SIG-M5 treated with dmso at 0.1 percent for 504 hours (cell line): ENCODE data around the gene OR52W1.
A peak's percentile ranks its signal among the peaks of the same experiment; 100 is the strongest.

Experiments
- DNase-seq: peaks from one replicate; lab custom pipeline; 2025; ENCODE audit not compliant: unreplicated experiment; lab: John Stamatoyannopoulos, UW

The OR52W1 gene

GRCh38 chr11:6199174-6199810 lies at the start of gene OR52W1:
OR52W1 (plus strand) TSS chr11:6199224; CDS start chr11:6199224, 0 bp downstream.
- DNase-seq = no peak

- no peak for DNase-seq
These were observed 47.9 kb upstream of the OR52W1 start for GRCh38 chr11:6151117-6151516.

- DNase-seq = no peak
These were observed 46.9 kb upstream of the OR52W1 start for GRCh38 chr11:6152126-6152525.

GRCh38 chr11:6156628-6157359 lies 42.2 kb upstream of the OR52W1 start:
- DNase-seq = peak; percentile 28

- no peak for DNase-seq
These were observed 28.8 kb upstream of the OR52W1 start, which contains the start of gene OR52B2 for GRCh38 chr11:6170226-6170625. OR52B2 (minus strand) TSS chr11:6170326; CDS start chr11:6170326, 0 bp downstream.

- no peak for DNase-seq
These were observed 23.6 kb upstream of the OR52W1 start for GRCh38 chr11:6175440-6175839.

- DNase-seq = peak; percentile 28
These were observed 7.3 kb upstream of the OR52W1 start for GRCh38 chr11:6191742-6192141.

GRCh38 chr11:6194065-6194581 lies 4.9 kb upstream of the OR52W1 start:
- peak; percentile 8 for DNase-seq

- peak; percentile 7 for DNase-seq
These were observed 2.6 kb upstream of the OR52W1 start for GRCh38 chr11:6196396-6196795.

GRCh38 chr11:6197466-6198200 lies 1.4 kb upstream of the OR52W1 start:
- no peak for DNase-seq

- peak; percentile 97 for DNase-seq
These were observed 2.0 kb downstream of the OR52W1 start for GRCh38 chr11:6200975-6201374.

GRCh38 chr11:6201481-6201880 lies 2.5 kb downstream of the OR52W1 start:
- peak; percentile 77 for DNase-seq

- DNase-seq = no peak
These were observed 3.0 kb downstream of the OR52W1 start for GRCh38 chr11:6202041-6202440.

GRCh38 chr11:6203327-6203726 lies 4.3 kb downstream of the OR52W1 start:
- DNase-seq = no peak

GRCh38 chr11:6204706-6205105 lies 5.7 kb downstream of the OR52W1 start:
- peak; percentile 88 for DNase-seq

- no peak for DNase-seq
These were observed 6.3 kb downstream of the OR52W1 start, which contains the start of gene C11orf42 for GRCh38 chr11:6205366-6205765. C11orf42 (plus strand) TSS chr11:6205557; CDS start chr11:6205616, 59 bp downstream.

GRCh38 chr11:6206456-6207180 lies 7.6 kb downstream of the OR52W1 start:
- no peak for DNase-seq

- no peak for DNase-seq
These were observed 10.8 kb downstream of the OR52W1 start for GRCh38 chr11:6209801-6210200.

GRCh38 chr11:6210274-6210955 lies 11.4 kb downstream of the OR52W1 start:
- DNase-seq = no peak

GRCh38 chr11:6214530-6214929 lies 15.5 kb downstream of the OR52W1 start:
- no peak for DNase-seq
